GM12878 (cell line): ENCODE results near the gene ABL1. TPM values are rescaled to one million over a fixed set of nuclear protein-coding genes. Genes with fewer than 3 reads are reported as not detected.

Source experiments
- CHD4 ChIP-seq: fragments of 200-600 bp; sonication (generic); IDR thresholded peaks from 2 replicates; pipeline ENCODE4 v1.6.1; 2016; ENCODE audit warnings: mild to moderate bottlenecking
- CREM ChIP-seq: IDR thresholded peaks from 2 replicates; pipeline ENCODE4 v1.6.1; 2014; ENCODE audit warnings: antibody characterized with exemption, low read depth
- EED ChIP-seq: sonication (generic); IDR thresholded peaks from 2 replicates; pipeline ENCODE4 v1.6.1; 2016; ENCODE audit warnings: antibody characterized with exemption, low read depth
- ELK1 ChIP-seq: IDR thresholded peaks from 2 replicates; pipeline ENCODE4 v1.6.1; 2012; ENCODE audit warnings: low read depth, low read length, improper control_type of control experiment
- ESRRA ChIP-seq: IDR thresholded peaks from 2 replicates; pipeline ENCODE4 v1.6.1; 2012; ENCODE audit warnings: mild to moderate bottlenecking, low read length, improper control_type of control experiment
- FOXK2 ChIP-seq: fragments of 450-650 bp; IDR thresholded peaks from 2 replicates; pipeline ENCODE4 v1.6.1; 2017; ENCODE audit warnings: mild to moderate bottlenecking, moderate library complexity
- GATAD2B ChIP-seq: fragments of 450-650 bp; conservative IDR thresholded peaks from 2 replicates; pipeline ENCODE4 v1.6.1; 2017; ENCODE audit warnings: low read depth, mild to moderate bottlenecking, moderate library complexity
- MEF2A ChIP-seq: IDR thresholded peaks from 2 replicates; pipeline ENCODE4 v1.6.1; 2011; ENCODE audit warnings: low read depth, mild to moderate bottlenecking, low read length, moderate library complexity; ENCODE audit not compliant: insufficient read depth
- MXI1 ChIP-seq: fragments of 150-350 bp; IDR thresholded peaks from 2 replicates; pipeline ENCODE4 v1.6.1; 2011; ENCODE audit warnings: low read depth, mild to moderate bottlenecking, inconsistent platforms, low read length, improper control_type of control experiment
- NFIC ChIP-seq: IDR thresholded peaks from 2 replicates; pipeline ENCODE4 v1.6.1; 2012; ENCODE audit warnings: low read depth, mild to moderate bottlenecking, inconsistent platforms, low read length, moderate library complexity
- NFYB ChIP-seq: IDR thresholded peaks from 2 replicates; pipeline ENCODE4 v1.6.1; 2011; ENCODE audit warnings: low read depth, mild to moderate bottlenecking, low read length, improper control_type of control experiment, moderate library complexity; ENCODE audit not compliant: insufficient read depth
- PKNOX1 ChIP-seq: fragments of 450-650 bp; IDR thresholded peaks from 2 replicates; pipeline ENCODE4 v1.6.1; 2016; ENCODE audit warnings: mild to moderate bottlenecking
- RCOR1 ChIP-seq: conservative IDR thresholded peaks from 2 replicates; pipeline ENCODE4 v1.6.1; 2012; ENCODE audit warnings: low read depth, low read length, improper control_type of control experiment
- TCF7 ChIP-seq: IDR thresholded peaks from 2 replicates; pipeline ENCODE4 v1.6.1; 2014; ENCODE audit warnings: antibody characterized with exemption, borderline replicate concordance
- WRNIP1 ChIP-seq: IDR thresholded peaks from 2 replicates; pipeline ENCODE4 v1.6.1; 2011; ENCODE audit warnings: low read depth, low read length, improper control_type of control experiment, borderline replicate concordance
- YY1 ChIP-seq: IDR thresholded peaks from 2 replicates; pipeline ENCODE4 v1.6.1; 2011; ENCODE audit warnings: low read depth, mild to moderate bottlenecking, low read length
- ZZZ3 ChIP-seq: IDR thresholded peaks from 2 replicates; pipeline ENCODE4 v1.6.1; 2011; ENCODE audit warnings: low read depth; ENCODE audit not compliant: control insufficient read depth, insufficient read length
- polyA plus RNA-seq, 11 experiments: library from polyadenylated mRNA; depleted of rRNA in 4 of 11; unstranded in 6 of 11; stranded (reverse) in 5 of 11; fragments of >200 nt; fragmentation: Nextera tagmentation in 4 of 11; fragmentation: Illumina TruSeq in 1 of 11; extraction: Ambion mirVana in 4 of 11; extraction: Trizol in 1 of 11; gene quantifications; 1 replicate in 1 of 11; 2 replicates in 10 of 11; pipeline versions ENCODE4 v1.2.1 to v1.2.3, GENCODE V29; 2011 to 2016; ENCODE audit warnings: inconsistent platforms in 2 of 11, missing spikeins in 2 of 11, low read depth in 1 of 11
- total RNA-seq, 4 experiments: library from RNA; depleted of rRNA in 3 of 4; stranded (reverse); fragments of >200 nt in 3 of 4; fragmentation: Illumina TruSeq in 1 of 4; extraction: Trizol in 1 of 4; gene quantifications; 2 replicates each; pipeline versions ENCODE4 v1.2.1 to v1.2.3, GENCODE V29; 2013 to 2021
- TF ChIP-seq, protein P1 (sequence below): fragments of 450-650 bp; IDR thresholded peaks from 2 replicates; pipeline ENCODE4 v1.6.1; 2017; ENCODE audit warnings: antibody characterized with exemption, mild to moderate bottlenecking, moderate library complexity
- TF ChIP-seq, protein P2 (sequence below): IDR thresholded peaks from 2 replicates; pipeline ENCODE4 v1.6.1; 2012; ENCODE audit warnings: improper control_type of control experiment, low read depth, low read length; ENCODE audit not compliant: insufficient replicate concordance

Gene ABL1
- total and polyA plus RNA-seq, 10 of the 15 experiments (the other 5 are each of a cell fraction or from before 2014, with no cell fraction given): 0.79 to 51.5 (median 16.3) TPM

DNA sequence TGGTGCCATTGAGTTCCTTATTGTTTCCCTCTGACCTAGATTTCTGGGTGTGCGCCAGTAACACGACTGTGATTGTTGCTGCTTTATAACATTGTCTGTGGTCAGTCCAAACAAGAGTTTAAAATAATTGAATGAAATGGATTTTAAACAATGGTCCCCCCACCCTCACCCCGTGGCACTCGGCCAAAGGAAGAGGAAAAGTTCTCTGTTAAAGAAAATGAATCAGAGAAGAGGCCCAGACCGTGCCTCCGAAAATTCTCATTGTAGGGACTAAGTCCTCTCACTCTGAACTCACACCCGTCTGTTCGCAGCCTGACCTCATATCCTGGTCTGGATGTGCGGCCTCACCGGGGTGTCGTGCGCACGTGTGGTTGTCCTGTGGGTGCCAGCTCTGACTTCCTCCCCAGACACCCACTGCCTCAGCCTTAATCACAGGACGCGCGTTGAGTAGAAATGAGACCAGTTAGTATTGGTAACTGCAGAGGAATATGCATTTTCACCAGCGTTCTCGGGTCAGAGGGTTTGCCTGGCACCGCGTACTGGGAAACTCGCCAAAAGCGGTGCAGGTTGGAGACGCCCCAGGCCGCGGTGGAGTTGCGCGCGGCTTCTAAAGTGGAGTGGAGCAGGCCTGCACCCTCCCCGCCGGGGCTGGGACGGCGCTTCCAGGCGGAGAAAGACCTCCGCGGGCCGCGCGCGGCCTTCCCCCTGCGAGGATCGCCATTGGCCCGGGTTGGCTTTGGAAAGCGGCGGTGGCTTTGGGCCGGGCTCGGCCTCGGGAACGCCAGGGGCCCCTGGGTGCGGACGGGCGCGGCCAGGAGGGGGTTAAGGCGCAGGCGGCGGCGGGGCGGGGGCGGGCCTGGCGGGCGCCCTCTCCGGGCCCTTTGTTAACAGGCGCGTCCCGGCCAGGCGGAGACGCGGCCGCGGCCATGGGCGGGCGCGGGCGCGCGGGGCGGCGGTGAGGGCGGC lies at the start of gene ABL1 (continued):
- TF ChIP-seq PKNOX1 (no peak), FOXK2 (no peak), CREM (peak; percentile 75), YY1 (peak; percentile 22; the same call in 1 of the 2 replicates), NFYB (no peak), CHD4 (no peak), RCOR1 (0 out of 2 replicates have a peak, but pooled peaks have one; percentile 68), ELK1 (no peak), MEF2A (no peak), MXI1 (peak; percentile 60; the same call in 1 of the 2 replicates), NFIC (no peak), WRNIP1 (no peak), ZZZ3 (no peak), ESRRA (no peak), EED (0 out of 2 replicates have a peak, but pooled peaks have one; percentile 47), TCF7 (no peak), GATAD2B (no peak; the same call in 1 of the 2 replicates)
- TF ChIP-seq, protein P1, sequence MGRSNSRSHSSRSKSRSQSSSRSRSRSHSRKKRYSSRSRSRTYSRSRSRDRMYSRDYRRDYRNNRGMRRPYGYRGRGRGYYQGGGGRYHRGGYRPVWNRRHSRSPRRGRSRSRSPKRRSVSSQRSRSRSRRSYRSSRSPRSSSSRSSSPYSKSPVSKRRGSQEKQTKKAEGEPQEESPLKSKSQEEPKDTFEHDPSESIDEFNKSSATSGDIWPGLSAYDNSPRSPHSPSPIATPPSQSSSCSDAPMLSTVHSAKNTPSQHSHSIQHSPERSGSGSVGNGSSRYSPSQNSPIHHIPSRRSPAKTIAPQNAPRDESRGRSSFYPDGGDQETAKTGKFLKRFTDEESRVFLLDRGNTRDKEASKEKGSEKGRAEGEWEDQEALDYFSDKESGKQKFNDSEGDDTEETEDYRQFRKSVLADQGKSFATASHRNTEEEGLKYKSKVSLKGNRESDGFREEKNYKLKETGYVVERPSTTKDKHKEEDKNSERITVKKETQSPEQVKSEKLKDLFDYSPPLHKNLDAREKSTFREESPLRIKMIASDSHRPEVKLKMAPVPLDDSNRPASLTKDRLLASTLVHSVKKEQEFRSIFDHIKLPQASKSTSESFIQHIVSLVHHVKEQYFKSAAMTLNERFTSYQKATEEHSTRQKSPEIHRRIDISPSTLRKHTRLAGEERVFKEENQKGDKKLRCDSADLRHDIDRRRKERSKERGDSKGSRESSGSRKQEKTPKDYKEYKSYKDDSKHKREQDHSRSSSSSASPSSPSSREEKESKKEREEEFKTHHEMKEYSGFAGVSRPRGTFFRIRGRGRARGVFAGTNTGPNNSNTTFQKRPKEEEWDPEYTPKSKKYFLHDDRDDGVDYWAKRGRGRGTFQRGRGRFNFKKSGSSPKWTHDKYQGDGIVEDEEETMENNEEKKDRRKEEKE: no peak
- TF ChIP-seq, protein P2, sequence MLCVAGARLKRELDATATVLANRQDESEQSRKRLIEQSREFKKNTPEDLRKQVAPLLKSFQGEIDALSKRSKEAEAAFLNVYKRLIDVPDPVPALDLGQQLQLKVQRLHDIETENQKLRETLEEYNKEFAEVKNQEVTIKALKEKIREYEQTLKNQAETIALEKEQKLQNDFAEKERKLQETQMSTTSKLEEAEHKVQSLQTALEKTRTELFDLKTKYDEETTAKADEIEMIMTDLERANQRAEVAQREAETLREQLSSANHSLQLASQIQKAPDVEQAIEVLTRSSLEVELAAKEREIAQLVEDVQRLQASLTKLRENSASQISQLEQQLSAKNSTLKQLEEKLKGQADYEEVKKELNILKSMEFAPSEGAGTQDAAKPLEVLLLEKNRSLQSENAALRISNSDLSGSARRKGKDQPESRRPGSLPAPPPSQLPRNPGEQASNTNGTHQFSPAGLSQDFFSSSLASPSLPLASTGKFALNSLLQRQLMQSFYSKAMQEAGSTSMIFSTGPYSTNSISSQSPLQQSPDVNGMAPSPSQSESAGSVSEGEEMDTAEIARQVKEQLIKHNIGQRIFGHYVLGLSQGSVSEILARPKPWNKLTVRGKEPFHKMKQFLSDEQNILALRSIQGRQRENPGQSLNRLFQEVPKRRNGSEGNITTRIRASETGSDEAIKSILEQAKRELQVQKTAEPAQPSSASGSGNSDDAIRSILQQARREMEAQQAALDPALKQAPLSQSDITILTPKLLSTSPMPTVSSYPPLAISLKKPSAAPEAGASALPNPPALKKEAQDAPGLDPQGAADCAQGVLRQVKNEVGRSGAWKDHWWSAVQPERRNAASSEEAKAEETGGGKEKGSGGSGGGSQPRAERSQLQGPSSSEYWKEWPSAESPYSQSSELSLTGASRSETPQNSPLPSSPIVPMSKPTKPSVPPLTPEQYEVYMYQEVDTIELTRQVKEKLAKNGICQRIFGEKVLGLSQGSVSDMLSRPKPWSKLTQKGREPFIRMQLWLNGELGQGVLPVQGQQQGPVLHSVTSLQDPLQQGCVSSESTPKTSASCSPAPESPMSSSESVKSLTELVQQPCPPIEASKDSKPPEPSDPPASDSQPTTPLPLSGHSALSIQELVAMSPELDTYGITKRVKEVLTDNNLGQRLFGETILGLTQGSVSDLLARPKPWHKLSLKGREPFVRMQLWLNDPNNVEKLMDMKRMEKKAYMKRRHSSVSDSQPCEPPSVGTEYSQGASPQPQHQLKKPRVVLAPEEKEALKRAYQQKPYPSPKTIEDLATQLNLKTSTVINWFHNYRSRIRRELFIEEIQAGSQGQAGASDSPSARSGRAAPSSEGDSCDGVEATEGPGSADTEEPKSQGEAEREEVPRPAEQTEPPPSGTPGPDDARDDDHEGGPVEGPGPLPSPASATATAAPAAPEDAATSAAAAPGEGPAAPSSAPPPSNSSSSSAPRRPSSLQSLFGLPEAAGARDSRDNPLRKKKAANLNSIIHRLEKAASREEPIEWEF: no peak
